Measurements from ENCODE around the gene PPFIBP1.

Gene PPFIBP1

DNA sequence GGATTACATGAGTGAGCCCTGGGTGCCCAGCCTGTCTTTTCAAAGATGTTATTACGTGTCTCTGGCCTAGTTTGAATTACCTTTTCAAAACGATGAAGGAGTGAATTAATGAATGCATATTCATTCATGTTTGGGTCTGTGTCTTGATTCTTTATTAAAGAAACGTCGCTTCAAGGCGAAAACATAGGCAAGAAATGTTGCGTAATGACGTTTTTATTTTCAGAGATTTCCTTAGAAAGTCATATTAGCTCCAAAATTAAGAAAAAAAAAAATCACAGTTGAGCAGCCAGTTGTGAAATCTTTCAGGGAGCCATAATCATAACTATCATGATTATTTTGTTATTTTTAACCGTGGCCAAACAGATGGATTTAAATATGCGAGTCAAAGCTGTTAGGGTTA is 3.5 kb downstream of the PPFIBP1 start:
- Histone ChIP-seq H3K23ac (ENCODE audit: low read length in 2 of 2) (no peak overlapping the region), H2AFZ (ENCODE audit: low read depth, low read length) (no peak overlapping the region), H3K4ac (ENCODE audit: low read depth in 1 of 2, low read length in 2 of 2) (no peak overlapping the region), H3K27me3 (ENCODE audit: control insufficient read depth in 1 of 2, insufficient read depth in 1 of 2, low read length in 2 of 2) (no peaks in the 10 kb centered on the region), H3K4me1 (ENCODE audit: control insufficient read depth, insufficient read depth, low read depth, low read length) (peaks cover 7% of the 10 kb centered on the region), H3K14ac (ENCODE audit: low read length in 2 of 2) (no peak overlapping the region), H3K36me3 (ENCODE audit: control insufficient read depth in 1 of 2, insufficient read depth in 2 of 2, low read depth in 1 of 2, low read length in 2 of 2) (peaks cover 0 to 5% of the 10 kb centered on the region in 2 experiments), H4K8ac (ENCODE audit: low read length) (no peak overlapping the region), H3K18ac (ENCODE audit: low read depth in 1 of 2, low read length in 2 of 2) (no peak overlapping the region), H3K9me3 (ENCODE audit: control insufficient read depth, low read length) (no peaks in the 10 kb centered on the region), H2BK15ac (ENCODE audit: low read depth, poor library complexity, severe bottlenecking) (no peak overlapping the region), H3K9ac (ENCODE audit: low read length) (peak overlapping the region; percentile 9), H2BK12ac (ENCODE audit: low read length in 2 of 2) (no peak overlapping the region), H3K79me1 (replicated peaks; ENCODE audit: low read length, poor library complexity, severe bottlenecking) (no peaks in the 10 kb centered on the region), H2AK5ac (ENCODE audit: low read length, severe bottlenecking) (no peak overlapping the region), H4K91ac (ENCODE audit: low read length) (no peak overlapping the region), H3K4me3 (ENCODE audit: insufficient read depth in 1 of 2, low read depth in 1 of 2, low read length in 2 of 2) (no peak overlapping the region), H3K4me2 (ENCODE audit: low read length, poor library complexity, severe bottlenecking) (no peak overlapping the region), H2BK120ac (ENCODE audit: low read depth, low read length) (no peak overlapping the region), H3K27ac (ENCODE audit: low read length, poor library complexity, severe bottlenecking) (no peak overlapping the region), H2BK5ac (ENCODE audit: low read depth, low read length, poor library complexity, severe bottlenecking) (no peak overlapping the region)
- no peak for DNase-seq
- WGBS: 95% methylated on average over 9 of the region's 9 CpGs

DNA sequence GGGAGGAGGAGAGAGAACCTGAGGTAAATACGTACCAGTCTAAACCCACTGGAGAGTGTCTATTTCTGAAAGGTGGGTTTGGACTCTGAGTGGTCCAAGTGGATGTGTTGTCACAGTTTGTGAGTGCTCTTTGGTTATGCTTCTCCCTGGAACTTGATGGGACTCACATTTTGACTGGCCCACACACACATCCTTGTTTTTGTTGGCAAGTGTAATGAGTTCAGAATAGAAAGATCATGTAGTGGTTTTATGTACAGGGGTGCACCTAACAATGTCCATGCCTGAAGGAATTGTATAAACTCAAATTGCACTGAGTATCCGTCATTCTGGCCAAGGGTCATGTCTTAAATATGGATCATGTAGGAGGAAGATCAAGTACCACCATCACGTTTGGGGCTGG is 4.8 kb downstream of the PPFIBP1 start:
- WGBS: 95% methylated on average over 3 of the region's 3 CpGs
- H2BK120ac ChIP-seq (ENCODE audit: low read depth, low read length): no peak overlapping the region

DNA sequence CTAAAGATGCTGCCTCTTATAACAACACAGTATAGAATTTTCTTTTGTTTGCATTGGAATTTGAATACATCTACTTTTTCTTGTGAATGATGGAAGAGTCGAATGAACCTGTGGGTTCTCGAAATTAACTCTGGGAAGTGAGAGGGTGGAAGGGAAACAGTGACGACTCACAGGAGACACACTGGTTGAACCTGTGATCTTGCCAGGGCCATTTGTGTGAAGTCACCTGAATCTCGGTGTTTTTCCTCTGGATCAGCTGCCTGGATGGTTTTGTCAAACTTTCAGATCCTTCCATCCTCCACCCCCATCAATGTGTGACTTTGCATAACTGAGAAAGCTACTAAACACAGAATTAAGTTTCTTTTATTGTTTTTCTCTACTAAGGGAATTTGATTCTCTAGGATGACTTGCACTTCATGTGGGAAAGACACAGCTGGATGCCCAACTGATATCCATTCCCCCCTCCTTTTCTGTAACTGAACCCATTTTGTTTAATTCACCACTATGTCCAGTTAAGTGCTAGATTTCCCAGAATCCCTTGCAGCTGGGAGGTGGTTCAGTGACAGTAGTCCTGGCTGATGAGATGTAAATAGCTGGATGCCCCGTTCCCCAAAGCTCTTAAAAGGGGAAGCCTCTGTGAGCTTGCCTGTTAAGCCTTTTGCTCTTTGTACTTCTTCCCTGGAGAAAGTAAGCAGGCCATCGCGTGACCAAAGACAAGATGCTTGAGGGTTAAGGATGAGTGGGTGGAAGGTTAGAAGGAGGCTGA is 6.3 kb downstream of the PPFIBP1 start:
- Histone ChIP-seq H3K4ac (ENCODE audit: low read depth in 1 of 2, low read length in 2 of 2) (peak overlapping the region in 1 of 2 experiments; percentile 24), H3K9ac (ENCODE audit: low read length) (peak overlapping the region; percentile 53), H3K23ac (ENCODE audit: low read length in 2 of 2) (no peak overlapping the region), H3K27me3 (ENCODE audit: control insufficient read depth in 1 of 2, insufficient read depth in 1 of 2, low read length in 2 of 2) (no peaks in the 10 kb centered on the region), H3K18ac (ENCODE audit: low read depth in 1 of 2, low read length in 2 of 2) (peak overlapping the region in 1 of 2 experiments; percentile 61), H2AFZ (ENCODE audit: low read depth, low read length) (no peak overlapping the region), H3K9me3 (ENCODE audit: control insufficient read depth, low read length) (no peaks in the 10 kb centered on the region), H3K4me1 (ENCODE audit: control insufficient read depth, insufficient read depth, low read depth, low read length) (peaks cover 8% of the 10 kb centered on the region), H2BK15ac (ENCODE audit: low read depth, poor library complexity, severe bottlenecking) (no peak overlapping the region), H3K27ac (ENCODE audit: low read length, poor library complexity, severe bottlenecking) (peak overlapping the region; percentile 22), H3K36me3 (ENCODE audit: control insufficient read depth in 1 of 2, insufficient read depth in 2 of 2, low read depth in 1 of 2, low read length in 2 of 2) (peaks cover under 1 to 17% of the 10 kb centered on the region in 2 experiments), H4K91ac (ENCODE audit: low read length) (no peak overlapping the region), H3K4me2 (ENCODE audit: low read length, poor library complexity, severe bottlenecking) (no peak overlapping the region), H4K8ac (ENCODE audit: low read length) (no peak overlapping the region), H3K79me1 (replicated peaks; ENCODE audit: low read length, poor library complexity, severe bottlenecking) (peaks cover 1% of the 10 kb centered on the region), H2BK12ac (ENCODE audit: low read length in 2 of 2) (peak overlapping the region in 1 of 2 experiments; percentile 35), H2BK5ac (ENCODE audit: low read depth, low read length, poor library complexity, severe bottlenecking) (no peak overlapping the region), H2BK120ac (ENCODE audit: low read depth, low read length) (no peak overlapping the region), H3K14ac (ENCODE audit: low read length in 2 of 2) (no peak overlapping the region), H3K4me3 (ENCODE audit: insufficient read depth in 1 of 2, low read depth in 1 of 2, low read length in 2 of 2) (no peak overlapping the region), H2AK5ac (ENCODE audit: low read length, severe bottlenecking) (peak overlapping the region; percentile 25)
- no peak for DNase-seq
- 90% methylated on average over 7 of the region's 7 CpGs for WGBS

More for the DNA sequence above, 4.8 kb downstream of the PPFIBP1 start:
- no peak overlapping the region for H3K4ac ChIP-seq (ENCODE audit: low read depth in 1 of 2, low read length in 2 of 2)
- no peak for DNase-seq
- H3K27me3 ChIP-seq (ENCODE audit: control insufficient read depth in 1 of 2, insufficient read depth in 1 of 2, low read length in 2 of 2): no peaks in the 10 kb centered on the region
- H3K79me1 ChIP-seq (replicated peaks; ENCODE audit: low read length, poor library complexity, severe bottlenecking): no peaks in the 10 kb centered on the region
- no peak overlapping the region for H3K23ac ChIP-seq (ENCODE audit: low read length in 2 of 2)
- no peak overlapping the region for H2BK15ac ChIP-seq (ENCODE audit: low read depth, poor library complexity, severe bottlenecking)
- no peak overlapping the region for H2AK5ac ChIP-seq (ENCODE audit: low read length, severe bottlenecking)
- H3K18ac ChIP-seq (ENCODE audit: low read depth in 1 of 2, low read length in 2 of 2): no peak overlapping the region
- no peak overlapping the region for H2BK5ac ChIP-seq (ENCODE audit: low read depth, low read length, poor library complexity, severe bottlenecking)
- H4K91ac ChIP-seq (ENCODE audit: low read length): no peak overlapping the region
- H4K8ac ChIP-seq (ENCODE audit: low read length): no peak overlapping the region
- no peak overlapping the region for H3K4me3 ChIP-seq (ENCODE audit: insufficient read depth in 1 of 2, low read depth in 1 of 2, low read length in 2 of 2)
- H3K9me3 ChIP-seq (ENCODE audit: control insufficient read depth, low read length): no peaks in the 10 kb centered on the region
- peaks cover 0 to 11% of the 10 kb centered on the region in 2 experiments for H3K36me3 ChIP-seq (ENCODE audit: control insufficient read depth in 1 of 2, insufficient read depth in 2 of 2, low read depth in 1 of 2, low read length in 2 of 2)
- H2AFZ ChIP-seq (ENCODE audit: low read depth, low read length): no peak overlapping the region
- no peak overlapping the region for H3K9ac ChIP-seq (ENCODE audit: low read length)
- no peak overlapping the region for H3K27ac ChIP-seq (ENCODE audit: low read length, poor library complexity, severe bottlenecking)
- H2BK12ac ChIP-seq (ENCODE audit: low read length in 2 of 2): no peak overlapping the region
- H3K4me2 ChIP-seq (ENCODE audit: low read length, poor library complexity, severe bottlenecking): no peak overlapping the region
- peaks cover 7% of the 10 kb centered on the region for H3K4me1 ChIP-seq (ENCODE audit: control insufficient read depth, insufficient read depth, low read depth, low read length)
- H3K14ac ChIP-seq (ENCODE audit: low read length in 2 of 2): no peak overlapping the region

DNA sequence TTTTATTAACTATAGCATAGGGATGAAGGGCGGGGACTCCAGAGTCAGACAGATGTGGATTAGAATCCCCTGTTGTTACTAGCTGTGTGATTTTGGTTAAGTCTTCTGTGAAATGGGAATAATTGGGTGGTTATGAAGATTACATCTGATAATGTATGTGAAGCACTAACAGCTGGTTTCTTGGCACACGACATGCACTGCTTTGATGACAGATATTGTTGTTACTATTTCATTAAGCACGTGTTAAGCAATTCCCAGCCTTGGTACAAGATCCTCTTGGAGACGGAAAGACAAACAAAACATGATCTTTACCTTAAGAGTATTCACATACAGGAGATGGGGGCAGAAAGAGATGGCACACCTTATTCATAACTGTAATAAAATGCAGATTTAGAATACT is 7.9 kb downstream of the PPFIBP1 start:
- Histone ChIP-seq H3K4ac (ENCODE audit: low read depth in 1 of 2, low read length in 2 of 2) (no peak overlapping the region), H3K4me1 (ENCODE audit: control insufficient read depth, insufficient read depth, low read depth, low read length) (peaks cover 9% of the 10 kb centered on the region), H2BK5ac (ENCODE audit: low read depth, low read length, poor library complexity, severe bottlenecking) (no peak overlapping the region), H3K36me3 (ENCODE audit: control insufficient read depth in 1 of 2, insufficient read depth in 2 of 2, low read depth in 1 of 2, low read length in 2 of 2) (peaks cover 10 to 32% of the 10 kb centered on the region in 2 experiments), H2BK15ac (ENCODE audit: low read depth, poor library complexity, severe bottlenecking) (no peak overlapping the region), H3K27me3 (ENCODE audit: control insufficient read depth in 1 of 2, insufficient read depth in 1 of 2, low read length in 2 of 2) (no peaks in the 10 kb centered on the region), H3K79me1 (replicated peaks; ENCODE audit: low read length, poor library complexity, severe bottlenecking) (peaks cover 6% of the 10 kb centered on the region), H3K14ac (ENCODE audit: low read length in 2 of 2) (no peak overlapping the region), H3K4me2 (ENCODE audit: low read length, poor library complexity, severe bottlenecking) (no peak overlapping the region), H2AFZ (ENCODE audit: low read depth, low read length) (no peak overlapping the region), H4K91ac (ENCODE audit: low read length) (no peak overlapping the region), H2AK5ac (ENCODE audit: low read length, severe bottlenecking) (peak overlapping the region; percentile 29), H4K8ac (ENCODE audit: low read length) (no peak overlapping the region), H3K9me3 (ENCODE audit: control insufficient read depth, low read length) (no peaks in the 10 kb centered on the region), H3K27ac (ENCODE audit: low read length, poor library complexity, severe bottlenecking) (no peak overlapping the region), H3K23ac (ENCODE audit: low read length in 2 of 2) (no peak overlapping the region), H3K18ac (ENCODE audit: low read depth in 1 of 2, low read length in 2 of 2) (no peak overlapping the region), H2BK12ac (ENCODE audit: low read length in 2 of 2) (no peak overlapping the region), H3K9ac (ENCODE audit: low read length) (peak overlapping the region; percentile 0), H2BK120ac (ENCODE audit: low read depth, low read length) (no peak overlapping the region), H3K4me3 (ENCODE audit: insufficient read depth in 1 of 2, low read depth in 1 of 2, low read length in 2 of 2) (no peak overlapping the region)
- no peak for DNase-seq
- 100% methylated on average over 3 of the region's 4 CpGs for WGBS
